T-cell (primary cell): ENCODE measurements around the gene FYTTD1. TPM values are rescaled to one million over a fixed set of nuclear protein-coding genes. Genes with fewer than 3 reads are reported as not detected.
A peak's percentile ranks its signal among the peaks of the same experiment; 100 is the strongest.

Experiments
- ATAC-seq, 4 experiments: fragments of 200-7000 bp in 3 of 4; fragments of 150-1000 bp in 1 of 4; cut with Tn5 transposase; replicated peaks in 1 of 4; 1 replicate in 3 of 4; 2 replicates in 1 of 4; pipeline ENCODE4 v1.10.0; 2021; ENCODE audit warnings: moderate library complexity in 3 of 4, mild to moderate bottlenecking in 2 of 4, moderate number of reproducible peaks in 1 of 4
- CTCF ChIA-PET, 2 donors: fragments of 300-600 bp; sonication (Branson Sonifier 250); formaldehyde crosslinking; loops; one replicate each; lab custom pipeline; 2022; ENCODE audit warnings: antibody characterized with exemption in 2 of 2; lab: Charles Lee
- POLR2A ChIA-PET, 2 donors: fragments of 300-600 bp; sonication (Branson Sonifier 250); formaldehyde crosslinking; loops; one replicate each; lab custom pipeline; 2022; ENCODE audit warnings: antibody characterized with exemption in 2 of 2; lab: Charles Lee
- DNase-seq, 35 experiments: peaks; one replicate each; pipeline versions ENCODE4 v3.0.0 to v3.0.0-alpha.2; 2013 to 2023
- H3K27ac ChIP-seq: one replicate; pipeline ENCODE4 v1.5.1; 2013; ENCODE audit warnings: low read length
- H3K27me3 ChIP-seq, 2 experiments: replicated peaks in 1 of 2; 1 replicate in 1 of 2; 2 replicates in 1 of 2; pipeline versions ENCODE4 v1.6.1 to v1.7.0; 2013; ENCODE audit warnings: low read length in 1 of 2, mixed read lengths in 1 of 2; ENCODE audit not compliant: control insufficient read depth in 2 of 2, insufficient read depth in 2 of 2; ENCODE audit errors: extremely low read depth in 1 of 2
- H3K36me3 ChIP-seq, 2 donors: 1 replicate in 1 of 2; 2 replicates in 1 of 2; pipeline versions ENCODE4 v1.6.1 to v1.7.0; 2013; ENCODE audit warnings: low read length in 1 of 2; ENCODE audit not compliant: control insufficient read depth in 2 of 2, insufficient read depth in 1 of 2; ENCODE audit errors: extremely low read depth in 1 of 2
- H3K4me1 ChIP-seq, 2 experiments: 1 replicate in 1 of 2; 2 replicates in 1 of 2; pipeline versions ENCODE4 v1.6.1 to v1.7.0; 2013; ENCODE audit warnings: low read length in 2 of 2, mixed read lengths in 1 of 2; ENCODE audit not compliant: insufficient read depth in 2 of 2, control insufficient read depth in 1 of 2; ENCODE audit errors: extremely low read depth in 1 of 2
- H3K4me3 ChIP-seq, 2 donors: 1 replicate in 1 of 2; 2 replicates in 1 of 2; pipeline versions ENCODE4 v1.5.1 to v1.7.0; 2013; ENCODE audit warnings: mild to moderate bottlenecking in 2 of 2, low read length in 1 of 2, moderate library complexity in 1 of 2; ENCODE audit not compliant: control insufficient read depth in 1 of 2; ENCODE audit errors: extremely low read depth in 1 of 2
- H3K9me3 ChIP-seq: 2 replicates; pipeline ENCODE4 v1.7.0; 2013
- H3K27ac Mint-ChIP-seq, 2 donors: one replicate each; pipeline ENCODE4 v1.8.0; 2020 to 2021; ENCODE audit warnings: mild to moderate bottlenecking in 2 of 2, mixed read lengths in 2 of 2
- H3K27me3 Mint-ChIP-seq, 2 donors: one replicate each; pipeline ENCODE4 v1.8.0; 2021 to 2022; ENCODE audit warnings: mixed read lengths in 2 of 2
- H3K36me3 Mint-ChIP-seq: one replicate; pipeline ENCODE4 v1.8.0; 2021; ENCODE audit warnings: mixed read lengths
- H3K4me1 Mint-ChIP-seq, 3 donors: one replicate each; pipeline ENCODE4 v1.8.0; 2020 to 2022; ENCODE audit warnings: mixed read lengths in 3 of 3, mild to moderate bottlenecking in 1 of 3
- H3K4me3 Mint-ChIP-seq, 3 donors: one replicate each; pipeline ENCODE4 v1.8.0; 2020 to 2022; ENCODE audit warnings: mild to moderate bottlenecking in 3 of 3, mixed read lengths in 3 of 3, moderate library complexity in 3 of 3
- H3K9me3 Mint-ChIP-seq, 3 donors: one replicate each; pipeline ENCODE4 v1.8.0; 2020 to 2022; ENCODE audit warnings: mixed read lengths in 3 of 3
- WGBS: methylation state at CpG from one replicate; pipeline ENCODE4 v1.1.5; 2013; ENCODE audit warnings: missing lambda C conversion rate; ENCODE audit not compliant: insufficient coverage; 5-methylcytosine and 5-hydroxymethylcytosine counted together
- total RNA-seq, 35 experiments: library from RNA in 6 of 35; stranded (reverse) in 6 of 35; fragments of 120-200 nt in 1 of 35; gene quantifications; one replicate each; pipeline versions ENCODE4 v1.2.1 to v1.2.4 and lab custom pipeline; 2013 to 2026

Gene FYTTD1
- total RNA-seq, 5 donors from 2014 or later (not counting 1 experiment from before 2014, with no cell fraction given), result 52.4 to 58.4 (median 55.6) TPM

DNA sequence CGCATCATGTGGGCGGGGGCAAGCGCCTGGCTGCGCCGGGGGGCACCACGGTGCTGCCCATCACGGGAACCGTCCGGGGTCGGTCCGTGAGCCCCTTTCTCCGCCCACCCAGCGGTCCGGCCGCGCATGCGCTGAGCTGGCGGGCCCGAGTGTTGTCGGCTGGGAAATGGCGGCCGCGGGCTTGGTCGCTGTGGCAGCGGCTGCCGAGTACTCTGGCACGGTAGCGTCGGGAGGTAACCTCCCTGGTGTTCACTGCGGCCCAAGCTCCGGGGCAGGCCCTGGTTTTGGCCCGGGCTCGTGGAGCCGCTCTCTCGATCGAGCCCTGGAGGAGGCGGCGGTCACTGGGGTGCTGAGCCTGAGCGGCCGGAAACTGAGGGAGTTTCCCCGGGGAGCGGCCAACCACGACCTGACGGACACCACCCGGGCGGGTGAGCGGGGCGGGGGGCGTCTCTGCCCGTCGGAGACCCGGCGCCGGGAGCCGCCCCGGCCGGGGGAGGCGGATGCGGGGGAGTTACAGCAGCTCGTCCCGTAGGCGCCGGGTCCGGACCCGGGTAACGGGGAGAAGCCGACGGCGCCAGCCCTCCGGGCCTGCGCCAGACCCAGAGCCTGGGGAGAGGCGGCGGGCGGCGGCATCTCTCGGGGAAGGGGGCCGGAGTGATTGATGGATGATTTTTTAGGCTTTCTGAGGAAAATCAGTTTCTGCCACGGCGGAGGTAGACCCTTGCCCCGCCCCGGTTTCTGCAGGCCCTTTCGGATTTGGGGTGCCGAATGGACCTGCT, 41.6 kb downstream of the FYTTD1 start, which contains the start of gene LRCH3:
TSS of gene LRCH3 (plus strand) at position 142 of the 779 bp plus-strand sequence. CDS start at position 167, 25 bp downstream.
- H3K36me3 ChIP-seq, result no peaks in the 10 kb centered on the region
- peaks cover 10 to 14% of the 10 kb centered on the region in 2 experiments for H3K4me1 ChIP-seq
- under 1% methylated on average over 82 of the region's 83 CpGs for WGBS
- DNase-seq (peak; percentile 55 to 88 (median 75)), ATAC-seq (peak; percentile 81 to 82 (median 81))
- peak within 1 kb of the TSS; percentile 95 to 96 for H3K27ac Mint-ChIP-seq
- H3K27ac ChIP-seq, result peak within 1 kb of the TSS; percentile 98
- no peaks in the 10 kb centered on the region for H3K9me3 Mint-ChIP-seq
- peak within 1 kb of the TSS; percentile 96 to 97 for H3K4me3 ChIP-seq
- POLR2A ChIA-PET, result interaction anchor here (0.5 to 0.6 kb wide), 2 partner anchors 35 to 37 kb away, joined by 3 to 6 read pairs; no protein-coding TSS in a partner anchor
- no peaks in the 10 kb centered on the region for H3K27me3 Mint-ChIP-seq
- no peaks in the 10 kb centered on the region for H3K9me3 ChIP-seq
- CTCF ChIA-PET, result interaction anchor here in 1 of 2 donors (0.9 to 1.2 kb wide), 3 partner anchors 40 to 79 kb away, joined by 3 to 4 read pairs (median 3); no protein-coding TSS in a partner anchor
- H3K4me3 Mint-ChIP-seq, result peak within 1 kb of the TSS; percentile 94 to 96 (median 95)
- peaks cover 7% of the 10 kb centered on the region for H3K36me3 Mint-ChIP-seq
- H3K27me3 ChIP-seq, result no peaks in the 10 kb centered on the region
- H3K4me1 Mint-ChIP-seq, result peaks cover 46 to 48% (median 48%) of the 10 kb centered on the region in 3 donors

DNA sequence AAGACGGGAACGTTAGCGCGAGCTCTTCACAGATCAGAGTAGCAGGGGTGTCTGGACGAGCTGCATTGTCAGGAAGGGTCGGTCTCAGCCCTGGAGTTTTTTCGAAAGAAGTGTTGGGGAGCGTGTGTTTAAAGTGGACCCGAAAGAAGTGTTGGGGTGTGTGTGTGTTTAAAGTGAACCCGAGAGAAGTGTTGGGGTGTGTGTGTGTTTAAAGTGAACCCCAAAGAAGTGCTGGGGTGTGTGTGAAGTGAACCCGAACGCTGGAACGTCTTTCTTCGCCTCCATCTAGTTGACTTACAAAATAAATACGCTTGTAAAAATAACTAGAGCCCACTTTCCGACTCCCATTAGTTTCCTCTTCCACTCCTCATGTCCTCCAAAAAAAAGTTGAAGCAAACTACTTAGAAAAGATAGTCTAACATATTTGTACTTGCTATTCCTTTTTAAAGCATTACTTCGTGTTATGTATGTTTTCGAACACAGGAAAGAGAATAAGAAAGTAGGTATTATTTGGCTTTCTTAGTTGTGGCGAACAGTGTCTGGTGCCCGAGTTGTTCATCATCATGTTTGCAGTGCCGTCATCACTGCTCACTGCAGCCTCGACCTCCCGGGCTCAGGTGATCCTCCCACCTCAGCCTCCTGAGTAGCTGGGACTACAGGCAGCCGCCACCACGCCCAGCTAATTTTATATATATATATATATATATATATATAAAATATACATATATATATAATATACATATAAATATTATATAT, 42.4 kb downstream of the FYTTD1 start:
- H3K9me3 ChIP-seq, result no peaks in the 10 kb centered on the region
- H3K27ac Mint-ChIP-seq, result peak overlapping the region; percentile 95 to 96
- H3K27me3 ChIP-seq, result no peaks in the 10 kb centered on the region
- peaks cover 10 to 14% of the 10 kb centered on the region in 2 experiments for H3K4me1 ChIP-seq
- peaks cover 51 to 56% (median 53%) of the 10 kb centered on the region in 3 donors for H3K4me1 Mint-ChIP-seq
- H3K9me3 Mint-ChIP-seq, result no peaks in the 10 kb centered on the region
- CTCF ChIA-PET, result interaction anchor here in 1 of 2 donors (1.0 to 1.2 kb wide), 2 partner anchors 41 to 80 kb away, joined by 3 to 4 read pairs; no protein-coding TSS in a partner anchor
- POLR2A ChIA-PET, result interaction anchor here (0.5 to 0.6 kb wide), 2 partner anchors 34 to 36 kb away, joined by 3 to 6 read pairs; no protein-coding TSS in a partner anchor
- ATAC-seq (peak; percentile 45 to 49 (median 47)), DNase-seq (peak in 33 of 35 experiments; percentile 16 to 65 (median 44))
- 0% methylated on average over 9 of the region's 25 CpGs for whole genome bisulfite sequencing
- peak overlapping the region; percentile 96 to 97 for H3K4me3 ChIP-seq
- H3K36me3 Mint-ChIP-seq, result peaks cover 7% of the 10 kb centered on the region
- H3K27ac ChIP-seq, result peak overlapping the region; percentile 98
- no peaks in the 10 kb centered on the region for H3K27me3 Mint-ChIP-seq
- peak overlapping the region; percentile 94 to 96 (median 95) for H3K4me3 Mint-ChIP-seq
- no peaks in the 10 kb centered on the region for H3K36me3 ChIP-seq

DNA sequence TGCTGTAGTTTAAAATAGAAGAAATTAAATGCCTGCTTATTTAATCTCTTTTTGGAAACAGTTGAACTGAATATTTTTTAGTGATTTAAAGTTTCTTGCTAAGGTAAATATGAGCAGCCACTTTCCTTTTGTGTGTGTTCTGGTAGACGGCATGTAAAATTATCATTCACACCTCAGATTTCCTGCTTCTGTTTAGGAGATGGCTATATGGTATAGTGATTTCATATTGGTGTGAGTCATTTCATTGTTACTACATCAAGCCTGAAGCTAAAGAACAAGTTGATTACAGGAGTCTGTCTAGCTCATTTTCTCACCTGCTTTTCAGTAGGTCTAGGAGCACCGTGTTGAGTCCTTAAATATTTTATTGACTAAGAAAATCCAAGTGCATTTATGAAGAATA, 43.6 kb downstream of the FYTTD1 start:
- DNase-seq (peak in 1 of 35 experiments; percentile 49), ATAC-seq (peak in 3 of 4 experiments; percentile 18 to 31 (median 21))
- CTCF ChIA-PET, result interaction anchor here in 1 of 2 donors (0.9 to 1.0 kb wide), 3 partner anchors 9 to 45 kb away, joined by 3 to 4 read pairs (median 3); no protein-coding TSS in a partner anchor

DNA sequence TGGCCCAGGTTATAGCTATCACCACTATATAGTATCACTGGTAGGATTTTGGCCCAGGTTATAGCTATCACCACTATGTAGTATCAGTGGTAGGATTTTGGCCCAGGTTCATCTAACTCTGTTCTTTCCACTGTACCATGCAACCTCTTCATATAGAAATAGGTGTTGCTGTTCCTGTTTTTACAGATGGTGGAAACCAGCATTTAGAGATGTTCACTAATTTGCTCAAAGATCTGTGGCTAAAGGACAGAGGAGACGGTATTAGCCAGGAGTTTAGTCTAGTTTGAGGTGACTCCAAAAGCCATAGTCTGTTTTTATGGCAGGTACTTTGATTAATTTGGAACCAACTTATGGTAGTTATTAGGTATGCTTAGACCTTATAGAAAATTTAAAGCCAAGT, 44.4 kb downstream of the FYTTD1 start:
- Mint-ChIP-seq H3K27ac (no peak overlapping the region), H3K36me3 (peaks cover 2% of the 10 kb centered on the region), H3K4me1 (peaks cover 61 to 76% (median 67%) of the 10 kb centered on the region in 3 donors), H3K4me3 (peak overlapping the region in 2 of 3 donors; percentile 4 to 94), H3K9me3 (no peaks in the 10 kb centered on the region), H3K27me3 (no peaks in the 10 kb centered on the region)
- no peaks in the 10 kb centered on the region for H3K9me3 ChIP-seq
- H3K36me3 ChIP-seq, result no peaks in the 10 kb centered on the region
- 86% methylated on average over 1 of the region's 1 CpG for WGBS
- no peak overlapping the region for H3K27ac ChIP-seq
- no peaks in the 10 kb centered on the region for H3K27me3 ChIP-seq
- CTCF ChIA-PET, result interaction anchor here in 1 of 2 donors (1.0 kb wide), 1 partner anchor 46 kb away, joined by 4 read pairs; no protein-coding TSS in a partner anchor
- peaks cover 10 to 26% of the 10 kb centered on the region in 2 experiments for H3K4me1 ChIP-seq
- ATAC-seq (no peak), DNase-seq (no peak)
- H3K4me3 ChIP-seq, result no peak overlapping the region
- POLR2A ChIA-PET, result interaction anchor here (0.5 to 0.6 kb wide), 2 partner anchors 18 to 24 kb away, joined by 3 to 5 read pairs; no protein-coding TSS in a partner anchor

More for the DNA sequence above, 43.6 kb downstream of the FYTTD1 start:
- Histone ChIP-seq H3K4me3 (no peak overlapping the region), H3K4me1 (peaks cover 10 to 21% of the 10 kb centered on the region in 2 experiments), H3K27ac (no peak overlapping the region), H3K9me3 (no peaks in the 10 kb centered on the region), H3K36me3 (no peaks in the 10 kb centered on the region), H3K27me3 (no peaks in the 10 kb centered on the region)
- Mint-ChIP-seq H3K4me1 (peaks cover 52 to 68% (median 59%) of the 10 kb centered on the region in 3 donors), H3K27me3 (no peaks in the 10 kb centered on the region), H3K27ac (peak overlapping the region in 1 of 2 donors; percentile 66), H3K36me3 (peaks cover 2% of the 10 kb centered on the region), H3K9me3 (no peaks in the 10 kb centered on the region), H3K4me3 (peak overlapping the region; percentile 65 to 94 (median 66))
- POLR2A ChIA-PET, result interaction anchor here in 1 of 2 donors (0.8 kb wide), 1 partner anchor 10 kb away, joined by 3 read pairs; no protein-coding TSS in a partner anchor
- no CpG with 5 or more reads among the region's 2 CpGs for WGBS

DNA sequence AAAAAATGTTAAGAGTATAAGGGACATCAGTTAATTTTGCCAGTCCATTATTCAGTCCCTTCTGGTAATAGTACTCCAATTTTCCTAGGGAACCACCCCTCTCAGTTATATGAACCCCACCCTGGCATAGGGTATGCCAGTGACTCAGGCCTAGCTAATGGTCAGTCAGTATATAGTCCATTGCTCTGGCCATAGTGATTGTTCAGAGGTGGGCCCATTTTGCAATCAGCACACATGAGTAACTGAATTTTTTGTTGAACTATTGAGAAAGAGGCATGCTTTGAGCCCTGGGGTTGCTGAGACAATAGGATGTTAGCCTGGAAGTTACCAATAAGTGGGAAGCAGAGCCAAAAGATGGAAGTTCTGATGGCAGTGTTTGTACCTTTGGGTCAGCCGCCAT, 45.5 kb downstream of the FYTTD1 start:
- H3K27ac Mint-ChIP-seq, result no peak overlapping the region
- H3K27me3 Mint-ChIP-seq, result no peaks in the 10 kb centered on the region
- ATAC-seq (no peak), DNase-seq (no peak)
- no peaks in the 10 kb centered on the region for H3K9me3 ChIP-seq
- POLR2A ChIA-PET, result interaction anchor here in 1 of 2 donors (0.6 kb wide), 1 partner anchor 18 kb away, joined by 3 read pairs; no protein-coding TSS in a partner anchor
- H3K9me3 Mint-ChIP-seq, result no peaks in the 10 kb centered on the region
- CTCF ChIA-PET, result interaction anchor here in 1 of 2 donors (0.6 kb wide), 1 partner anchor 45 kb away, joined by 3 read pairs; no protein-coding TSS in a partner anchor
- peaks cover 67 to 82% (median 68%) of the 10 kb centered on the region in 3 donors for H3K4me1 Mint-ChIP-seq
- H3K36me3 ChIP-seq, result no peaks in the 10 kb centered on the region
- no peaks in the 10 kb centered on the region for H3K27me3 ChIP-seq
- no peak overlapping the region for H3K4me3 Mint-ChIP-seq
- no peak overlapping the region for H3K4me3 ChIP-seq
- H3K27ac ChIP-seq, result no peak overlapping the region
- no CpG with 5 or more reads among the region's 1 CpG for WGBS
- peaks cover 2% of the 10 kb centered on the region for H3K36me3 Mint-ChIP-seq
- peaks cover 10 to 26% of the 10 kb centered on the region in 2 experiments for H3K4me1 ChIP-seq
